K562 (cell line): ENCODE data around the gene MTRFR. TPM values are rescaled to one million over a fixed set of nuclear protein-coding genes. Genes with fewer than 3 reads are reported as not detected.

Experiments used
- ATAC-seq: fragments of 200-7000 bp; cut with Tn5 transposase; 3 replicates; pipeline ENCODE4 v1.9.1; 2020; ENCODE audit warnings: moderate library complexity
- BruUV-seq: library from RNA; stranded (reverse); fragments of 400-500 nt; replicated peaks from 2 replicates; lab custom pipeline; 2021; lab: Mats Ljungman, UMichigan
- CTCF ChIA-PET: fragments of 300-600 bp; formaldehyde crosslinking; extraction: SDS; loops from one replicate; lab custom pipeline; 2021; ENCODE audit warnings: low intra/inter-chr PET ratio; lab: Yijun Ruan, JAX
- POLR2A ChIA-PET: fragments of 300-600, 350-650 bp; sonication (Branson Sonifier 250); formaldehyde crosslinking; extraction: SDS; loops from one replicate; lab custom pipeline; 2021; ENCODE audit warnings: antibody characterized with exemption, inconsistent platforms; lab: Yijun Ruan, JAX
- DNase-seq, 4 experiments: peaks; one replicate each; pipeline versions ENCODE4 v3.0.0 to v3.0.0-alpha.2; 2011 to 2018; ENCODE audit warnings: low spot score in 3 of 4, mixed read lengths in 3 of 4; ENCODE audit errors: extremely low read depth in 1 of 4
- FAIRE-seq: peaks from 2 replicates; lab custom pipeline; 2011; peaks lifted over from hg19 to GRCh38; lab: Jason Lieb, UNC
- H2AFZ ChIP-seq: 2 replicates; pipeline ENCODE4 v1.6.0; 2011; ENCODE audit warnings: low read depth, low read length, control low read depth, inconsistent platforms
- H3K27ac ChIP-seq: fragments of 200-600 bp; 3 replicates; pipeline ENCODE4 v1.8.0; 2011; ENCODE audit warnings: low read depth, mild to moderate bottlenecking, control low read depth, inconsistent platforms, low read length, moderate library complexity, mixed read lengths; ENCODE audit errors: extremely low read depth
- H3K27me3 ChIP-seq, 2 experiments: fragments of 300-600 bp in 1 of 2; 2 replicates in 1 of 2; 3 replicates in 1 of 2; pipeline versions ENCODE4 v1.6.0 to v1.8.0; 2011; ENCODE audit warnings: inconsistent platforms in 2 of 2, low read length in 2 of 2, mild to moderate bottlenecking in 1 of 2, mixed read lengths in 1 of 2, moderate library complexity in 1 of 2; ENCODE audit not compliant: control insufficient read depth in 2 of 2, insufficient read depth in 2 of 2
- H3K36me3 ChIP-seq: fragments of 300-600 bp; 3 replicates; pipeline ENCODE4 v1.8.0; 2011; ENCODE audit warnings: mild to moderate bottlenecking, low read length, inconsistent platforms; ENCODE audit not compliant: control insufficient read depth, insufficient read depth
- H3K4me1 ChIP-seq, 2 experiments: fragments of 200-600 bp in 1 of 2; replicated peaks in 1 of 2; 2 replicates in 1 of 2; 3 replicates in 1 of 2; pipeline versions ENCODE4 v1.5.1 to v1.8.0; 2011; ENCODE audit warnings: inconsistent platforms in 2 of 2, low read length in 2 of 2, mild to moderate bottlenecking in 1 of 2, mixed read lengths in 1 of 2, moderate library complexity in 1 of 2; ENCODE audit not compliant: control insufficient read depth in 2 of 2, insufficient read depth in 2 of 2
- H3K4me2 ChIP-seq: 2 replicates; pipeline ENCODE4 v1.6.1; 2011; ENCODE audit warnings: low read length, control low read depth, inconsistent platforms, mixed read lengths; ENCODE audit not compliant: insufficient read depth
- H3K4me3 ChIP-seq: fragments of 200-600 bp; sonication (generic), shearing (Covaris generic); 2 replicates; pipeline ENCODE4 v1.5.1; 2016; ENCODE audit warnings: control low read depth, inconsistent platforms
- H3K79me2 ChIP-seq: fragments of 200-600 bp; 3 replicates; pipeline ENCODE4 v1.8.0; 2011; ENCODE audit warnings: low read length, inconsistent platforms; ENCODE audit not compliant: control insufficient read depth, insufficient read depth
- H3K9ac ChIP-seq, 2 experiments: 2 replicates each; pipeline versions ENCODE4 v1.6.0 to v1.6.1; 2011; ENCODE audit warnings: low read depth in 2 of 2, low read length in 2 of 2, control low read depth in 1 of 2, inconsistent platforms in 1 of 2, mild to moderate bottlenecking in 1 of 2, mixed read lengths in 1 of 2; ENCODE audit not compliant: insufficient read depth in 1 of 2
- H3K9me1 ChIP-seq: one replicate; pipeline ENCODE4 v1.6.0; 2011; ENCODE audit warnings: inconsistent platforms, mild to moderate bottlenecking, low read length, moderate library complexity; ENCODE audit not compliant: control insufficient read depth, insufficient read depth
- H3K9me3 ChIP-seq: replicated peaks from 2 replicates; pipeline ENCODE4 v1.5.1; 2011; ENCODE audit warnings: low read depth, low read length, inconsistent platforms; ENCODE audit not compliant: control insufficient read depth, insufficient read depth
- H4K20me1 ChIP-seq: replicated peaks from 2 replicates; pipeline ENCODE4 v1.6.1; 2011; ENCODE audit warnings: low read length, inconsistent platforms, mixed read lengths; ENCODE audit not compliant: control insufficient read depth, insufficient read depth
- GABPB1 ChIP-seq: sonication (generic); formaldehyde crosslinking; IDR thresholded peaks from 2 replicates; pipeline ENCODE4 v1.8.0; 2022; ENCODE audit warnings: mild to moderate bottlenecking, missing genetic modification reagents
- NR1H2 ChIP-seq: sonication (generic); formaldehyde crosslinking; IDR thresholded peaks from 2 replicates; pipeline ENCODE4 v1.4.0; 2020; ENCODE audit warnings: mild to moderate bottlenecking, missing genetic modification reagents
- XRCC5 ChIP-seq: fragments of 200-400 bp; formaldehyde crosslinking; IDR thresholded peaks from 2 replicates; pipeline ENCODE4 v1.6.1; 2017; ENCODE audit warnings: low read depth, mild to moderate bottlenecking, low read length
- ZNF280B ChIP-seq: fragments of 250-450 bp; sonication (Bioruptor Pico); IDR thresholded peaks from 2 replicates; pipeline ENCODE4 v1.5.1; 2021; ENCODE audit warnings: mild to moderate bottlenecking
- WGBS: fragments of 100-300 bp; shearing (Covaris generic); methylation state at CpG from one replicate; pipeline ENCODE4 v1.1.6; 2016; ENCODE audit warnings: low coverage, mixed read lengths; ENCODE audit not compliant: insufficient coverage; ENCODE audit errors: missing lambda C conversion rate; 5-methylcytosine and 5-hydroxymethylcytosine counted together
- in situ Hi-C: fragments of 300-500 bp; cut with MboI; formaldehyde crosslinking; loops from 4 replicates; pipeline ENCODE4 v1.15.0; 2018; ENCODE audit warnings: inconsistent platforms, mixed read lengths
- intact Hi-C: fragments of 100-400 bp; cut with micrococcal nuclease; formaldehyde crosslinking; loops from 2 replicates; pipeline ENCODE4 v1.14.2; 2022
- polyA plus RNA-seq, 8 experiments: library from polyadenylated mRNA; depleted of rRNA in 4 of 8; stranded (reverse) in 5 of 8; unstranded in 3 of 8; fragments of >200 nt; fragmentation: Nextera tagmentation in 2 of 8; fragmentation: Illumina TruSeq in 1 of 8; extraction: Ambion mirVana in 2 of 8; extraction: Trizol in 1 of 8; gene quantifications; 2 replicates each; pipeline versions ENCODE4 v1.2.1 to v1.2.3, GENCODE V29; 2011 to 2014; ENCODE audit warnings: inconsistent platforms in 1 of 8, missing spikeins in 1 of 8
- total RNA-seq, 7 experiments: library from RNA; depleted of rRNA in 6 of 7; stranded (reverse); fragments of >200 nt in 6 of 7; fragmentation: Illumina TruSeq in 2 of 7; extraction: Trizol in 2 of 7; gene quantifications; 2 replicates each; pipeline versions ENCODE4 v1.2.1 to v1.2.3, GENCODE V29; 2011 to 2021; ENCODE audit warnings: low replicate concordance in 1 of 7

The MTRFR gene
- total and polyA plus RNA-seq, 9 of the 15 experiments (the other 6 are each of a cell fraction or from before 2014, with no cell fraction given), result 16.7 to 55.6 (median 34.7) TPM

- no peak overlapping the region for H3K4me3 ChIP-seq
- H3K27ac ChIP-seq, result no peak overlapping the region
- 0 out of 2 replicates have a peak, but pooled peaks have one; percentile 17 for TF ChIP-seq GABPB1 (CRISPR knock-in tag)
- TF ChIP-seq ZNF280B, result no peak
- no peak for TF ChIP-seq XRCC5
- TF ChIP-seq NR1H2, result no peak
- peaks cover 69% of the 10 kb centered on the region for H3K36me3 ChIP-seq
- CTCF ChIA-PET, result interaction anchor here (1.4 to 1.8 kb wide), 2 partner anchors 379 to 445 kb away, joined by 6 to 7 read pairs; no protein-coding TSS in a partner anchor
- peaks cover 9 to 19% of the 10 kb centered on the region in 2 experiments; a peak in 4 of 5 replicates for H3K4me1 ChIP-seq
- WGBS, result 46% methylated on average over 2 of the region's 2 CpGs
- no peaks in the 10 kb centered on the region for H3K27me3 ChIP-seq
- no TSS peak for BruUV-seq
- in situ Hi-C loops, result loop anchor here (10.0 kb wide), 1 partner anchor 364 kb away; no protein-coding TSS in a partner anchor
- H3K9ac ChIP-seq, result no peak overlapping the region
- no peak overlapping the region for H3K4me2 ChIP-seq
- intact Hi-C loops, result loop anchor here (5.0 to 10.0 kb wide), 2 partner anchors 354 to 376 kb away; no protein-coding TSS in a partner anchor
- H3K9me3 ChIP-seq, result no peaks in the 10 kb centered on the region
- peaks cover 86% of the 10 kb centered on the region for H3K79me2 ChIP-seq
- DNase-seq, result no peak
- POLR2A ChIA-PET, result interaction anchor here (0.6 to 1.3 kb wide), 10 partner anchors 18 to 1303 kb away, joined by 3 to 7 read pairs (median 4); no protein-coding TSS in a partner anchor
- ATAC-seq, result no peak
- FAIRE-seq, result no peak
- no peak overlapping the region for H2AFZ ChIP-seq
- H4K20me1 ChIP-seq, result no peaks in the 10 kb centered on the region
- no peaks in the 10 kb centered on the region for H3K9me1 ChIP-seq
Observed at GRCh38 chr12:123238330-123238682, 5.1 kb downstream of the MTRFR start.
